ENCODE data around the gene DAZ3.
"Not testable (repeated sequence)": the region's sequence is repeated elsewhere in the genome, so short reads cannot be mapped to it uniquely, and the experiment has no call there.

The DAZ3 gene, protein sequence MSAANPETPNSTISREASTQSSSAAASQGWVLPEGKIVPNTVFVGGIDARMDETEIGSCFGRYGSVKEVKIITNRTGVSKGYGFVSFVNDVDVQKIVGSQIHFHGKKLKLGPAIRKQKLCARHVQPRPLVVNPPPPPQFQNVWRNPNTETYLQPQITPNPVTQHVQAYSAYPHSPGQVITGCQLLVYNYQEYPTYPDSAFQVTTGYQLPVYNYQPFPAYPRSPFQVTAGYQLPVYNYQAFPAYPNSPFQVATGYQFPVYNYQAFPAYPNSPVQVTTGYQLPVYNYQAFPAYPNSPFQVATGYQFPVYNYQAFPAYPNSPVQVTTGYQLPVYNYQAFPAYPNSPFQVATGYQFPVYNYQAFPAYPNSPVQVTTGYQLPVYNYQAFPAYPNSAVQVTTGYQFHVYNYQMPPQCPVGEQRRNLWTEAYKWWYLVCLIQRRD

DNA sequence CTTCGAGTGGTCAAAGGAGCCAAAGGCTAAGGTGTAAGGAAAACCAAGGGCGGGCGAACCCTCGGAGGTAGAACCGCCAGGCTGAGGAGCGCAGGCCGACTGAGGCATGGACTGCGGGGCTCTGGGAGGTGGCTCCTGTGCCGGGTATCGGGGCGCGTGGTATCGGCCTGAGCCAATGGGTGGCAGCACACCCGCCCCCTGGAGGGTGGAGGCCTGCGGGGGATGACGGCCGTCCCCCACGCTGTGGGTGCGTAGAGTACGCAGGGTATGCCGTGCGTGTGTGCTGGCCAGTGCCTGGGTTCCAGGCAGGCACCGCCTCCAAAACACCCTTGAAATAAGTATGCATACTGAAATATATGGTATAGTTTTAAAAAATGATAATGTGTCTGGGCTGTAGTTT is at the start of gene DAZ3:
TSS of gene DAZ3 (minus strand) at position 101 of the 400 bp plus-strand sequence. CDS start 208 bp downstream, outside the sequence.
- not testable (repeated sequence) for FAIRE-seq

DNA sequence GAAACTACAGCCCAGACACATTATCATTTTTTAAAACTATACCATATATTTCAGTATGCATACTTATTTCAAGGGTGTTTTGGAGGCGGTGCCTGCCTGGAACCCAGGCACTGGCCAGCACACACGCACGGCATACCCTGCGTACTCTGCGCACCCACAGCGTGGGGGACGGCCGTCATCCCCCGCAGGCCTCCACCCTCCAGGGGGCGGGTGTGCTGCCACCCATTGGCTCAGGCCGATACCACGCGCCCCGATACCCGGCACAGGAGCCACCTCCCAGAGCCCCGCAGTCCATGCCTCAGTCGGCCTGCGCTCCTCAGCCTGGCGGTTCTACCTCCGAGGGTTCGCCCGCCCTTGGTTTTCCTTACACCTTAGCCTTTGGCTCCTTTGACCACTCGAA is 20.4 kb upstream of the DAZ3 start, which contains the start of gene DAZ4:
TSS of gene DAZ4 (plus strand) at position 301 of the 400 bp plus-strand sequence. CDS start 208 bp downstream, outside the sequence.
- not testable (repeated sequence) for FAIRE-seq

DNA sequence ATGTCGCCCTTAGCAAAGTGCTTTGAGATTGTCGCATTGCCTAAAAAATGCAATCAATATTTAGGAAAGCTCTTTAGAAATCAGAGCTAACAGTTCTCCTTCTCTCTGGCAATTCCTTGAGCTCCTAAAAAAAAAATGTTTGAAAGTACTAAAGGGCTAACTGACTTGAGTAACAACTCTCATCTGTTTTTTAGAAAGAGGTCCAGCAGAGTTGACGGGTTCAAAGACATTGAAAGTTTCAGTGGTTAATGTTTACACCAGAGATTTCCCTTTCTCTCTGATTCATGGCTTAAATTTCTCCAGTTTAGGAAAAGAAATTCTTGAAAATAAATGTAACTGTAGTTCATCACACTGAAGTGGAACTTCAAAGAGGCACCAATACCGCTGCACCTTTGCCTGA is 11.9 kb upstream of the DAZ3 start:
- FAIRE-seq, result not testable (repeated sequence)

DNA sequence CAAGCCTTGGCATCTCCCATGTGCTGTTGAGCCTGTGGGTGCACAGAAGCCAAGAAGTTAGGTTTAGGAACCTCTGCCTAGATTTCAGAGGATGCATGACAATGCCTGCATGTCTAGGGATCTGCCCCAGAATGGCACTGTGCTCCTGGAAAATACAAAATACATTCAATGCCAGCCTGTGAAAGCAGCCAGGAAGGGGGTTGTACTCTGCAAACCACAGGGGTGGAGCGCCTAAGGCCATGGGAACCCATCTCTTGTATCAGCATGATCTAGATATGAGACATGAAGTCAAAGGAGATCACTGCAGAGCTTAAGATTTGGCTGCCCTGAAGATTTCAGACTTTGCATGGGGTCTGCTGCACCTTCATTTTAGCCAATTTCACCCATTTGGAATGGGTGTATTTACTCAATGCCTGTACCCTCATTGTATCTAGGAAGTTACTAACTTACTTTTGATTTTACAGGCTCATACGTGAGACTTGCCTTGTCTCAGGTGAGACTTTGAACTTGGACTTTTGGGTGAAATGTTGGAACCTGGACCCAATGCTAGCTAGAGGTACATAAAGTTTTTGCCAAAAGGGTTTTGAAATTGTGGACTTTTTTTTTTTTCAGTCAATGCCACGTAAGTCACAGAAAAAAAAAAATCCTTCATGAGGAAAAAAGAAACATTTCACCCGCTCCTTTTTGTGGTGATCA is 11.1 kb upstream of the DAZ3 start:
- not testable (repeated sequence) for FAIRE-seq

DNA sequence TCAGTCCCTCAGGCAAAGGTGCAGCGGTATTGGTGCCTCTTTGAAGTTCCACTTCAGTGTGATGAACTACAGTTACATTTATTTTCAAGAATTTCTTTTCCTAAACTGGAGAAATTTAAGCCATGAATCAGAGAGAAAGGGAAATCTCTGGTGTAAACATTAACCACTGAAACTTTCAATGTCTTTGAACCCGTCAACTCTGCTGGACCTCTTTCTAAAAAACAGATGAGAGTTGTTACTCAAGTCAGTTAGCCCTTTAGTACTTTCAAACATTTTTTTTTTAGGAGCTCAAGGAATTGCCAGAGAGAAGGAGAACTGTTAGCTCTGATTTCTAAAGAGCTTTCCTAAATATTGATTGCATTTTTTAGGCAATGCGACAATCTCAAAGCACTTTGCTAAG is 8.6 kb upstream of the DAZ3 start:
- FAIRE-seq, result not testable (repeated sequence)

Measured in TTC549 (cell line).